Transverse colon (tissue), 4 donors: ENCODE measurements around the gene IDH3G. TPM values are rescaled to one million over a fixed set of nuclear protein-coding genes. Genes with fewer than 3 reads are reported as not detected.

Source experiments
- DNase-seq: peaks from one replicate; pipeline ENCODE4 v3.0.0-alpha.2; 2019
- H3K27ac ChIP-seq, 4 donors: fragments of 200-600 bp; sonication (generic); 2 replicates each; pipeline ENCODE4 v1.5.1; 2016 to 2018; ENCODE audit warnings: inconsistent platforms in 4 of 4
- H3K27me3 ChIP-seq: fragments of 200-600 bp; sonication (generic); 2 replicates; pipeline ENCODE4 v1.5.1; 2017; ENCODE audit warnings: inconsistent platforms
- H3K36me3 ChIP-seq, 4 donors: fragments of 200-600 bp; sonication (generic); 2 replicates each; pipeline ENCODE4 v1.5.1; 2017 to 2019; ENCODE audit warnings: inconsistent platforms in 4 of 4
- H3K4me1 ChIP-seq, 4 donors: fragments of 200-600 bp; sonication (generic); 2 replicates each; pipeline ENCODE4 v1.5.1; 2017 to 2020; ENCODE audit warnings: inconsistent platforms in 4 of 4
- H3K4me3 ChIP-seq, 4 donors: fragments of 200-600 bp; sonication (generic); 1 replicate in 1 of 4; 2 replicates in 3 of 4; pipeline versions ENCODE4 v1.5.1 to v1.6.1; 2017 to 2019; ENCODE audit warnings: inconsistent platforms in 4 of 4
- H3K9me3 ChIP-seq, 2 donors: fragments of 200-600 bp; sonication (generic); 2 replicates each; pipeline ENCODE4 v1.5.1; 2017 to 2019; ENCODE audit warnings: inconsistent platforms in 2 of 2
- EP300 ChIP-seq: sonication (generic); formaldehyde crosslinking; IDR thresholded peaks from one replicate; pipeline ENCODE4 v1.6.1; 2017; ENCODE audit warnings: antibody characterized with exemption, low read depth
- POLR2A ChIP-seq: fragments of 450-650 bp; IDR thresholded peaks from one replicate; pipeline ENCODE4 v1.6.1; 2016; ENCODE audit warnings: antibody characterized with exemption, mild to moderate bottlenecking, moderate library complexity
- POLR2AphosphoS5 ChIP-seq, 3 donors: sonication (generic); formaldehyde crosslinking; IDR thresholded peaks; one replicate each; pipeline ENCODE4 v1.6.1; 2016; ENCODE audit warnings: antibody characterized with exemption in 3 of 3
- WGBS, 2 donors: methylation state at CpG; one replicate each; pipeline ENCODE4 v1.1.5; 2018; ENCODE audit warnings: low coverage in 1 of 2; 5-methylcytosine and 5-hydroxymethylcytosine counted together
- in situ Hi-C, 4 donors: fragments of 200-750 bp; cut with MboI; loops; one replicate each; pipeline versions ENCODE4 v1.15.0 to v1.15.1; 2017; ENCODE audit warnings: low sequenced_read_pairs in 3 of 4, low pct_ligation_motif_present in 1 of 4, low pct_unique_long_range_greater_than_20kb in 1 of 4
- intact Hi-C: fragments of 100-400 bp; cut with DNase I; formaldehyde crosslinking; loops from one replicate; pipeline ENCODE4 v1.15.1; 2023; ENCODE audit warnings: low total_unique reads
- total RNA-seq, 4 donors: library from RNA; depleted of rRNA; stranded (reverse); fragments of >200 nt; gene quantifications; one replicate each; pipeline ENCODE4 v1.1.0, GENCODE V29; 2016
- TF ChIP-seq, protein P1 (sequence below), 5 experiments: fragments of 200-600 bp in 3 of 5; fragments of 450-650 bp in 2 of 5; sonication (generic) in 3 of 5; IDR thresholded peaks; 1 replicate in 2 of 5; 2 replicates in 3 of 5; pipeline ENCODE4 v1.5.1; 2016 to 2017; ENCODE audit warnings: antibody characterized with exemption in 5 of 5, inconsistent platforms in 3 of 5, mild to moderate bottlenecking in 2 of 5, moderate library complexity in 1 of 5

Gene IDH3G
- total RNA-seq, 4 donors from 2014 or later, result 77.5 to 203 (median 117) TPM

DNA sequence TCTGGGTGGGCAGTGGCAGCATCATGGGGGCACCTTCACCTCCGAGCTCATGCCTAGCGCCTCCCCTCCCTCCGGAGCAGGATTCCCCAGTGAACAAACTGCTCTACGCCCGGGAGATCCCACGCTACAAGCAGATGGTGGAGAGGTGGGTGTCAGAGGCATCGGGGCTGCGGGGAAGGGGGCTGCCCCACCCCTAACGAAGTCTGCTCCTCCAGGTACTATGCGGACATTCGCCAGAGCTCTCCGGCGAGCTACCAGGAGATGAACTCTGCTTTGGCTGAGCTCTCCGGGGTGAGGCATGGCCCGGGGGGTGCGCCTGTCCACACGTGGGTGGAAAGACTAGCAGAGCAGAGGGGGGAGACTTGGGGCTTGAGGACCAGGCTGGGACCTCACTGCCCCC, 16.0 kb downstream of the IDH3G start:
- H3K27me3 ChIP-seq, result peaks cover 3% of the 10 kb centered on the region
- no peak overlapping the region for H3K4me3 ChIP-seq
- intact Hi-C loops, result no loop called here
- no peak for DNase-seq
- WGBS, 2 donors, result 77% methylated on average over 15 of the region's 17 CpGs; no CpG with 5 or more reads in 1 of the 2 donors
- H3K4me1 ChIP-seq, result peaks cover 4 to 21% (median 11%) of the 10 kb centered on the region in 4 donors
- no peak overlapping the region for H3K27ac ChIP-seq
- H3K9me3 ChIP-seq, result no peaks in the 10 kb centered on the region
- no peaks in the 10 kb centered on the region for H3K36me3 ChIP-seq
- in situ Hi-C loops, result loop anchor here in 1 of 4 donors (25.0 kb wide), 1 partner anchor 159 kb away; the partner anchor contains the start of genes ARHGAP4, NAA10 and RENBP
- TF ChIP-seq POLR2A (no peak), POLR2AphosphoS5 (IDR thresholded peaks at IDR 0.05) (no peak), EP300 (no peak)
- TF ChIP-seq, protein P1, sequence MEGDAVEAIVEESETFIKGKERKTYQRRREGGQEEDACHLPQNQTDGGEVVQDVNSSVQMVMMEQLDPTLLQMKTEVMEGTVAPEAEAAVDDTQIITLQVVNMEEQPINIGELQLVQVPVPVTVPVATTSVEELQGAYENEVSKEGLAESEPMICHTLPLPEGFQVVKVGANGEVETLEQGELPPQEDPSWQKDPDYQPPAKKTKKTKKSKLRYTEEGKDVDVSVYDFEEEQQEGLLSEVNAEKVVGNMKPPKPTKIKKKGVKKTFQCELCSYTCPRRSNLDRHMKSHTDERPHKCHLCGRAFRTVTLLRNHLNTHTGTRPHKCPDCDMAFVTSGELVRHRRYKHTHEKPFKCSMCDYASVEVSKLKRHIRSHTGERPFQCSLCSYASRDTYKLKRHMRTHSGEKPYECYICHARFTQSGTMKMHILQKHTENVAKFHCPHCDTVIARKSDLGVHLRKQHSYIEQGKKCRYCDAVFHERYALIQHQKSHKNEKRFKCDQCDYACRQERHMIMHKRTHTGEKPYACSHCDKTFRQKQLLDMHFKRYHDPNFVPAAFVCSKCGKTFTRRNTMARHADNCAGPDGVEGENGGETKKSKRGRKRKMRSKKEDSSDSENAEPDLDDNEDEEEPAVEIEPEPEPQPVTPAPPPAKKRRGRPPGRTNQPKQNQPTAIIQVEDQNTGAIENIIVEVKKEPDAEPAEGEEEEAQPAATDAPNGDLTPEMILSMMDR (IDR thresholded peaks at IDR 0.05), result no peak

DNA sequence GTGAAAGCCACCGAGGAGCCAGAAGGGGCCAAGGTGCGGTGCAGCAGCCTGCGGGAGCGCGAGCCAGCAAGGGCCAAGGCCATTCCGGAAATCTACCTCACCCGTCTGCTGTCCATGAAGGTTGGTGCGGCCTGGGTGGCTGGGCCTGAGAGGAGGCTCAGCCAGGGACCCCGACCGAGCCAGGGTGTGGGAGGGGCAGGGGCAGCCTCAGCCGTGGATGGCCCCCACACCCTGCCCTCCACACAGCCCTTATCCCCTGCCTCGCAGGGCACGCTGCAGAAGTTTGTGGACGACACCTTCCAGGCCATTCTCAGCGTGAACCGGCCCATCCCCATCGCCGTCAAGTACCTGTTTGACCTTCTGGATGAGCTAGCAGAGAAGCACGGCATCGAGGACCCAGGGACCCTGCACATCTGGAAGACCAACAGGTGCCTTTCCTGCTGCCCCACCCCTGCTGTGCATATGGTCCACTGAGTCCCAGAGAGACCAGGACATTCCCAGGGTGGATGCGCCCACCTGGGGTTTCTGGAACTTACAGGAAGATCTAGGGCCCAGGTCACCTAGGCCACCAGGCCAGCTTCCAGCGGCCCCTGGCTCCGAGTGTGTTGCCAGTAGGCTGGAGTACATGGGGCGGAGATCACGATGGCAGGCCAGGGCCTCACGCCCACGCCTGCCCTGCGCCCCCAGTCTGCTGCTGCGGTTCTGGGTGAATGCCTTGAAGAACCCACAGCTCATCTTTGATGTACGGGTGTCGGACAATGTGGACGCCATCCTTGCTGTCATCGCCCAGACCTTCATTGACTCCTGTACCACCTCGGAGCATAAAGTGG, 16.7 kb downstream of the IDH3G start:
- Histone ChIP-seq H3K27ac (no peak overlapping the region), H3K4me1 (peaks cover 4 to 21% (median 11%) of the 10 kb centered on the region in 4 donors), H3K27me3 (peaks cover 3% of the 10 kb centered on the region), H3K36me3 (no peaks in the 10 kb centered on the region), H3K9me3 (no peaks in the 10 kb centered on the region), H3K4me3 (no peak overlapping the region)
- in situ Hi-C loops, result loop anchor here in 1 of 4 donors (25.0 kb wide), 1 partner anchor 160 kb away; the partner anchor contains the start of genes ARHGAP4, NAA10 and RENBP
- no peak for TF ChIP-seq POLR2AphosphoS5 (IDR thresholded peaks at IDR 0.05)
- no peak for DNase-seq
- 89% methylated on average over 29 of the region's 34 CpGs; no CpG with 5 or more reads in 1 of the 2 donors for WGBS, 2 donors
- intact Hi-C loops, result no loop called here

DNA sequence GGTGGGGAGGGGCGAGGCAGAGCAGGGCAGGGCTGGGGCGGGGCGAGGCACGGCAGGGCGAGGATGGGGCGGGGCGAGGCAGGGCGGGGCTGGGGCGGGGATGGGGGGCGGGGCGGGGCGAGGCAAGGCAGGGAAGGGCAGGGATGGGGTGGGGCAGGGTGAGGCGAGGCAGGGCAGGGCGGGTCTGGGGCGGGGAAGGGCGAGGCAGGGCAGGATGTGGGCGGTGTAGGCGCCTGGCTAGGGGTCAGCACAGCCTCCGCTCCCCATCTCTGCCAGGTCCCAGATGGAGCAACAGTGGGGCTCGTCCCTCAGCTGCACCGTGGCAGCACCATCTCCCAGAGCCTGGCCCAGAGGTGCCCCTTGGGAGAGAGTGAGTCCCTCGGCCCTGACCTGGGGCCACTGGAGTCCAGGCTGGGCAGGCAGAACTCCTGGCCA, 17.5 kb downstream of the IDH3G start:
- Histone ChIP-seq H3K36me3 (no peaks in the 10 kb centered on the region), H3K27ac (no peak overlapping the region), H3K4me3 (no peak overlapping the region), H3K9me3 (no peaks in the 10 kb centered on the region), H3K4me1 (peaks cover 4 to 15% (median 10%) of the 10 kb centered on the region in 4 donors), H3K27me3 (peaks cover 3% of the 10 kb centered on the region)
- 79% methylated on average over 7 of the region's 22 CpGs; no CpG with 5 or more reads in 1 of the 2 donors for WGBS, 2 donors
- TF ChIP-seq POLR2A (no peak), EP300 (no peak), POLR2AphosphoS5 (IDR thresholded peaks at IDR 0.05) (no peak)
- TF ChIP-seq, protein P1 (IDR thresholded peaks at IDR 0.05), result no peak
- in situ Hi-C loops, result loop anchor here in 1 of 4 donors (25.0 kb wide), 1 partner anchor 161 kb away; the partner anchor contains the start of genes ARHGAP4, NAA10 and RENBP
- no peak for DNase-seq
- intact Hi-C loops, result no loop called here

DNA sequence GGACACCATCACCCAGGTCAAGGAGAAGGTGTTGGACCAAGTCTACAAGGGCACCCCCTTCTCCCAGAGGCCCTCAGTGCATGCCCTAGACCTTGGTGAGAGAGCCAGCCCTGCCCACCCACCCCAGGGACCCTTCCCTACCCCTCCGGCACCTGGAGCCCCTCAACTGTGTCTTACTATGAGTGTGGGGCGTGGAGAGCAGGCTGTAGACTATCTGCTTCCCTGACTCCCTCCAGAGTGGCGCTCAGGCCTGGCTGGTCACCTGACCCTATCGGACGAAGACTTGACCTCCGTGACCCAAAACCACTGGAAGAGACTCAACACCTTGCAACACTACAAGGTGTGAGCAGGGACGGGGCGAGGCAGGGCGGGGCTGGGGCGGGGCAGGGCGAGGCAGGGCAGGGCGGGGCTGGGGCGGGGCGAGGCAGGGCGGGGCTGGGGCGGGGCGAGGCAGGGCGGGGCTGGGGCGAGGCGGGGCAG, 18.0 kb downstream of the IDH3G start:
- Histone ChIP-seq H3K4me1 (peaks cover 3 to 10% (median 7%) of the 10 kb centered on the region in 4 donors), H3K9me3 (no peaks in the 10 kb centered on the region), H3K27ac (no peak overlapping the region), H3K4me3 (no peak overlapping the region), H3K27me3 (peaks cover 3% of the 10 kb centered on the region), H3K36me3 (no peaks in the 10 kb centered on the region)
- TF ChIP-seq EP300, result no peak
- TF ChIP-seq POLR2A, result no peak
- TF ChIP-seq, protein P1 (IDR thresholded peaks at IDR 0.05), result no peak
- no peak for TF ChIP-seq POLR2AphosphoS5 (IDR thresholded peaks at IDR 0.05)
- intact Hi-C loops (no loop called here), in situ Hi-C loops (loop anchor here in 1 of 4 donors (25.0 kb wide), 1 partner anchor 161 kb away; the partner anchor contains the start of genes ARHGAP4, NAA10 and RENBP)
- WGBS, 2 donors, result no CpG with 5 or more reads among the region's 20 CpGs
- no peak for DNase-seq
